Effector CD4-positive, alpha-beta T cell (primary cell): Measurements from ENCODE around the gene RIMKLA.
A peak's percentile ranks its signal among the peaks of the same experiment; 100 is the strongest.

Experiments used
- DNase-seq: peaks from one replicate; pipeline ENCODE4 v3.0.0-alpha.2; 2020

The RIMKLA gene

GRCh38 chr1:42431514-42431913 lies 50.9 kb downstream of the RIMKLA start:
- DNase-seq: no peak

- DNase-seq: no peak
Observed at GRCh38 chr1:42432714-42433113, 52.1 kb downstream of the RIMKLA start.

GRCh38 chr1:42433369-42433768 lies 52.8 kb downstream of the RIMKLA start:
- DNase-seq: no peak

DNA sequence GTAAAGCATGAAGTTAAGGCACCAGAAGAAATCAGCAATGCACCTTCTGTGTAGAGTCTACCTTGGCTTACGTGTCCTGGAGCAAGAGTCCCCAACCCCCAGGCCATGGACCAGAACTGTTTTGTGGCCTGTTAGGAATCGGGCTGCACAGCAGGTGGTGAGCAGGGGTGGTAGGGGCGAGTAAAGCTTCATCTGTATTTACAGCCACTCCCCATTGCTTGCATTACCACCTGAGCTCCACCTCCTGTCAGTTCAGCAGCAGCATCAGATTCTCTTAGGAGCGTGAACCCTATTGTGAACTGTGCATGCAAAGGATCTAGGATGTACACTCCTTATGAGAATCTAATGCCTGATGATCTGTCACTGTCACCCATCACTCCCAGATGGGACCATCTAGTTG lies 53.7 kb downstream of the RIMKLA start:
- no peak for DNase-seq

DNA sequence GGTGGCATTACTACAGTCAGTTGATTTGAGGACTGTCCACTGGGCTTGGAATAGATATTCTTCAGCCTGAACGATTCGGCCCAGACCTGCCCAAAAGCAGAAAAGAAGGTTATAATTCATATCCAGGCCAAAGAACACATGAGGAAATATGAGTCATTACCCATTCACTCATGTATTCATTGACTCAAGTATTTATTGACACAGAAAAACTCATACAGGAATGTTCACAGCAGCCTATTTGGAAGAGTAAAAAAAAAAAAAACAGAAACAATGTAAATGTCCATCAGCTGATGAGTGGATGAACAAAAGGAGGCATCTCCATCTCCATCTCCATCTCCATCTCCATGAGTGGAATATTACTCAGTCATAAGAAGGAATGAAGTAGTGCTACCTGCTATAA lies 59.3 kb downstream of the RIMKLA start:
- no peak for DNase-seq

- no peak for DNase-seq
Observed at GRCh38 chr1:42442662-42443061, 62.1 kb downstream of the RIMKLA start.

DNA sequence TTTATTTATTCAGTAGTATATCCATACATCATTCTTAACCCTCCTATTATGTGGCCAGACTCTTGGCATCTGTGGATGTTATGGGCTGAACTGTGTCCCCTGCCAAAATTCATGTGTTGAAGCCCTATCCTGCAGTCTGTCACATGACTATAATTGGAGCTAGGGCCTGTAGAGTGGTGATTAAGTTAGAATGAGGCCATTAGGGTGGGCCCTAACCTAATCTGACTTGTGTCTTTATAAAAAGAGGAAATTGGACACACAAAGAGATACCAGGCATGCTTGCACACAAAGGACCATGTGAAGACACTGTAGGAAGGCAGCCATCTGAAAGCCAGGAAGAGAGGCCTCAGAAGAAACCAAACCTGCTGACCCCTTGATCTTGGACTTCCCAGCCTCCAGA lies 68.7 kb downstream of the RIMKLA start:
- DNase-seq: no peak

DNA sequence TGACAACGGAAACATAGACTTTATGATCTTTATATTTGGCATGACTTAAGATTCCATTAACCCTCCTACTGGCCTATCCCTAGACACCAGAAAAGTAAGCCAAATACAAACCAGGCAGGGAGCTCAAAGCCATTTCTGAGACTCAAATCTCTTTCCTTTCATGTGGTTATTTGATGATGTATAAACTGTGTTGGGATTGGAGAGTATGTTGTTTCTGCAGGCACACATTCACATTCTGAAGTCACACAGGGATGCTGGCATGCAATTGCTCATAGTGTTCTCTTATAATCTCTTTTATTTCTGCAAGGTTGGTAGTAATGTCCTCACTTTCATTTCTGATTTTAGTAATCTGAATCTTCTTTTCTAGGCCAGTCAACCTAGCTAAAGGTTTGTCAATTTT lies 69.5 kb downstream of the RIMKLA start:
- DNase-seq: no peak

- no peak for DNase-seq
Observed at GRCh38 chr1:42453386-42453785, 72.8 kb downstream of the RIMKLA start.

DNA sequence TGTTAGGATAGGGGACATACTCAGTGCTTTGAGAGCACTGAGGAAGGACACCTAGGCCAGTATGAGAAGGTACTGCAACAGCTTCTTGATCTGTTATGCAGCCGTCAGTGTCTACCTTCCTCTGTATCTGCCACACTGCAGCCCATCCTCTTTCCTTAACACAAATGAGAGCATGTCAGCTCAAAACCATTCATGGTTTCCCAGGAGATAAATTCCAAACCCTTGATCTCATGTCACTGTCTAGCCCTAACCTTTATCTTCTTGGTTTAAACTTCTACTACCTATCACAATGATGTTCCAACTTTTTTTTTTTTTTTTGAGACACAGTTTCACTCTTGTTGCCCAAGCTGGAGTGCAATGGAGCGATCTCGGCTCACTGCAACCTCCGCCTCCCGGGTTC lies 73.8 kb downstream of the RIMKLA start:
- no peak for DNase-seq

- DNase-seq: peak; percentile 86
Observed at GRCh38 chr1:42456010-42456753, 75.6 kb downstream of the RIMKLA start, which contains the start of the genes PPCS and ZMYND12. PPCS (plus strand) TSS chr1:42456543; CDS start chr1:42456566, 23 bp downstream. ZMYND12 (minus strand) TSS chr1:42456022; CDS start chr1:42455997, 25 bp downstream.

DNA sequence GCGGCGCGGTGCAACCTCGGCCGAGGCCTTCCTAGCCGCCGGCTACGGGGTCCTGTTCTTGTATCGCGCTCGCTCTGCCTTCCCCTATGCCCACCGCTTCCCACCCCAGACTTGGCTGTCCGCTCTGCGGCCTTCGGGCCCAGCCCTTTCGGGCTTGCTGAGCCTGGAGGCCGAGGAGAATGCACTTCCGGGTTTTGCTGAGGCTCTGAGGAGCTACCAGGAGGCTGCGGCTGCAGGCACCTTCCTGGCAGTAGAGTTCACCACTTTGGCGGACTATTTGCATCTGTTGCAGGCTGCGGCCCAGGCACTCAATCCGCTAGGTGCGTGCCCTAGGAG lies 76.1 kb downstream of the RIMKLA start:
- peak; percentile 52 for DNase-seq

- DNase-seq: no peak
Observed at GRCh38 chr1:42461196-42461595, 80.6 kb downstream of the RIMKLA start.

DNA sequence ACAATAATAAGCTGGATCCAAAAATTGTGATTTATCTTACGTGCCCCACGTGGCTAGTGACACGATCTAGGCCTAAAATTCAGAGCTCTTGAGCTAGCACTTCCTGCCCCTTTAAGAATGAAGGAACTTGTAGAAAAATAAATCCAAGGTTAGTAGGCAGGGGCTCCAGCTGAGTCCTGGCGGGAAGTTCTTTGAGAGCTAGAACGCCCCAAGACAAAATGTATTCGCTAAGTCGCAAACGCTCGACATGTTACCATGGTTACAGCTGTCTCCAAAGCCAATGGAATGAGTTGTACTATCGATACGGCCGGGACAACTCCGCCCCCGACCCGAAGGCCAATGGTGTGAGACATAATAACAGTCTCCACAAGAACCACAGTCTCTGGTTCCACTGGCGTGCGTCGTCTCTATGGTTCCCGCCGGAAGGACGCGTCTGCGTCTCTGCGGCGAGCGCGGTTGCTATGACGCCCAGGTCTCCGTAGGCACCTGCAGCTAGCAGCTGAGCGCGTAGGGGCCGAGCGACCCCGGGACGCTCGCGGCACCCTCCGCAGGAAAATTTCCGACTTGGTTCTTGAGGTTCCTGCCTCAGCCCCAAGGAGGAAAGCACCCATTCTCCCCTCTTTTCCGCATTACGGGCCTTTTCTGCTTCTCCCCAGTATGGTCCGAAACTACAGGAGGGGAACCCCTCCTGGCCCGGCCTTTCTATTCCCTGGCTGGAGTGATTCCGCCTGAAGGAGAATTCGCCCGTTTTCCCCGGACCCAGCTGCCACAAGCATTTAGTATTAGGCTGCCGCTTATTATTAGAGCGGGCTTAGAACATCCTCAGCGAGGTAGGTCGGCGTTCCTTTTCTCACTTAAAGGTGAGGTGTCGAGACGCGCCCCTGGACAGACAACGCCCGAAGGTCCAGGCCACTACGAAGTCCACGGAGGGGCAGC lies 82.5 kb downstream of the RIMKLA start, which contains the start of gene CCDC30:
CCDC30 (plus strand) TSS at position 459 of the 936 bp plus-strand sequence. CDS start 17,266 bp downstream, outside the sequence.
- DNase-seq: peak; percentile 96

DNA sequence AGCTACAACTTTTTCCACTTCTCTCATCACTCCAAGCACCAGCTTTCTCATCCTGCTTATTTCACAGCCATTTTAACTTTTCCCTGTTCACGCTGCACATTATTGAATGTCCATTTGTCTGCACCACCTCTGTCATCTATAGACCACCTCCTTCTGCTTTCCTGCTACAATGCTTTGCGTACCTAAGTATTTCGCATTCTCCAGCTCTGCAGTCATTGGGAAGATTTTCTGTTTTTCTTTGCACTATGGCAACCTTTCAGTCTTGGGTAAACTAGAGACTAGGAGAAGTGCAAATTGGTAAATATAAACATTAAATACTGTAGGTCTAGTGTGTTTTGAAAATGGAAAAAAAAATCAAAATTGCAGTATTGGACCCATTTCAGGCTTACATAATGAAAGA lies 83.3 kb downstream of the RIMKLA start:
- no peak for DNase-seq

DNA sequence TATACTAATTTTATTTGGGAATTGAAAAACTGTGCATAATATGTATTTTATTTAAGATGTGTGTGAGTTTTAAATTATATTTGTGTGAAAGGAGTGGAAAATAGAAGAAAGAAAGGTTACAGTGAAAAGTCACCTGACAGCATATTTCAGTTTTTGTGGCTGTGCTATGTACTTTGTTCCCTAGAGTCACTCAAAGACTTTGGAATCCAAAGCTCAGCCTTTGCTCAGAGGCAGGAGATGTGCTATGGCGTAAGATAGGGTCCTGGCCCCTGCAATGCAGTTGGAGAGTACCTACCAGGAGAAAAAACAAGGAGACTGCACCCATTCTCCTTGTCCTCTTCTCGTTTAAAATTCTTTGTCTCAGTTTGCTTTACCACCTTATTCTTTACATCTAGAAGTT lies 85.4 kb downstream of the RIMKLA start:
- DNase-seq: no peak

- no peak for DNase-seq
Observed at GRCh38 chr1:42469727-42470126, 89.1 kb downstream of the RIMKLA start.
